ENCODE measurements around the gene HK3.

The HK3 gene

GRCh38 chr5:176833286-176833685 lies 65.9 kb downstream of the HK3 start:
- H3K4me1 ChIP-seq (ENCODE audit: control insufficient read depth in 1 of 2, insufficient read depth in 2 of 2, low read length in 2 of 2) = no peaks in the 10 kb centered on the region
- H3K23ac ChIP-seq (ENCODE audit: low read length) = no peak overlapping the region
- no peak overlapping the region for H3K4ac ChIP-seq (ENCODE audit: low read depth, low read length)
- no peak overlapping the region for H2BK5ac ChIP-seq (ENCODE audit: low read depth, low read length, poor library complexity)
- H2AFZ ChIP-seq (ENCODE audit: insufficient read depth, low read length, poor library complexity) = no peak overlapping the region
- H3K79me2 ChIP-seq (ENCODE audit: control insufficient read depth, insufficient read depth, low read length, poor library complexity) = no peaks in the 10 kb centered on the region
- H3K9me3 ChIP-seq (ENCODE audit: insufficient read depth, low read depth, low read length) = peaks cover 6% of the 10 kb centered on the region
- H4K12ac ChIP-seq (ENCODE audit: low read depth, low read length) = no peak overlapping the region
- H3K36me3 ChIP-seq (ENCODE audit: control insufficient read depth in 1 of 2, insufficient read depth in 2 of 2, low read length in 2 of 2) = no peaks in the 10 kb centered on the region
- DNase-seq = no peak
- H3K9ac ChIP-seq (ENCODE audit: low read length) = no peak overlapping the region
- H3K4me3 ChIP-seq (ENCODE audit: low read depth, low read length) = no peak overlapping the region
- H3K27ac ChIP-seq (ENCODE audit: low read depth, low read length) = no peak overlapping the region
- no peaks in the 10 kb centered on the region for H3K27me3 ChIP-seq (ENCODE audit: insufficient read depth, low read length)
- no peak overlapping the region for H3K18ac ChIP-seq (ENCODE audit: low read length)
- no peak overlapping the region for H4K91ac ChIP-seq (ENCODE audit: low read depth, low read length)
- H2BK120ac ChIP-seq (ENCODE audit: insufficient read depth, low read length, poor library complexity) = no peak overlapping the region
- no peak overlapping the region for H2BK12ac ChIP-seq (ENCODE audit: low read length)
- no peaks in the 10 kb centered on the region for H3K79me1 ChIP-seq (ENCODE audit: low read length)
- WGBS (ENCODE audit: extremely low coverage, insufficient coverage, insufficient read length) = no CpG with 5 or more reads among the region's 4 CpGs
- H3K14ac ChIP-seq (ENCODE audit: low read length) = no peak overlapping the region
- H3K4me2 ChIP-seq (ENCODE audit: low read length) = no peak overlapping the region
- no peak overlapping the region for H4K8ac ChIP-seq (ENCODE audit: low read depth, low read length)
- H2AK5ac ChIP-seq (ENCODE audit: low read length) = no peak overlapping the region

DNA sequence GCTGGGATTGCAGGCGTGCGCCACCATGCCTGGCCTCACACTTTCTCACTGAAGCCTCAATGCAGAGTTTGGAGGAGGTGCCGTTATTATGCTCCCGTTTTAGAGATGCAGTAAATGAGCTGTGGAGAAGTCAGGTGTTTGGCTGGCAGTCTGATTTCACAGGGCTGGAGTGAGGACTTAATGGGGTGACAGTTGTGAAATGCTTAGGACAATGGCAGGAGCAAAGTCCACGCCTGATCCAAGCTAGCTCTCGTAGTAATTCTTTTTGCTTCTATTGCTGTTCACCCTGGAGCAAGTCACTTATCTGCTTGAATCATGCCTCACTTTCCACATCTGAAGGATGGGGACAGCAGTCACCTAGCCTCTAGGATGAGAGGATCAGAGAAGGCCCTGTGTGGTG lies 67.0 kb downstream of the HK3 start:
- H4K91ac ChIP-seq (ENCODE audit: low read depth, low read length) = no peak overlapping the region
- no peak overlapping the region for H2BK120ac ChIP-seq (ENCODE audit: insufficient read depth, low read length, poor library complexity)
- no peak overlapping the region for H3K14ac ChIP-seq (ENCODE audit: low read length)
- H3K18ac ChIP-seq (ENCODE audit: low read length) = no peak overlapping the region
- H2AK5ac ChIP-seq (ENCODE audit: low read length) = no peak overlapping the region
- no peaks in the 10 kb centered on the region for H3K27me3 ChIP-seq (ENCODE audit: insufficient read depth, low read length)
- H3K9ac ChIP-seq (ENCODE audit: low read length) = no peak overlapping the region
- no peak overlapping the region for H2AFZ ChIP-seq (ENCODE audit: insufficient read depth, low read length, poor library complexity)
- H2BK5ac ChIP-seq (ENCODE audit: low read depth, low read length, poor library complexity) = no peak overlapping the region
- no peaks in the 10 kb centered on the region for H3K4me1 ChIP-seq (ENCODE audit: control insufficient read depth in 1 of 2, insufficient read depth in 2 of 2, low read length in 2 of 2)
- DNase-seq = no peak
- H3K9me3 ChIP-seq (ENCODE audit: insufficient read depth, low read depth, low read length) = peaks cover 6% of the 10 kb centered on the region
- no peak overlapping the region for H4K12ac ChIP-seq (ENCODE audit: low read depth, low read length)
- H4K8ac ChIP-seq (ENCODE audit: low read depth, low read length) = no peak overlapping the region
- no peak overlapping the region for H3K23ac ChIP-seq (ENCODE audit: low read length)
- H3K4me2 ChIP-seq (ENCODE audit: low read length) = no peak overlapping the region
- no peak overlapping the region for H2BK12ac ChIP-seq (ENCODE audit: low read length)
- H3K79me1 ChIP-seq (ENCODE audit: low read length) = no peaks in the 10 kb centered on the region
- H3K4me3 ChIP-seq (ENCODE audit: low read depth, low read length) = no peak overlapping the region
- no peaks in the 10 kb centered on the region for H3K79me2 ChIP-seq (ENCODE audit: control insufficient read depth, insufficient read depth, low read length, poor library complexity)
- H3K36me3 ChIP-seq (ENCODE audit: control insufficient read depth in 1 of 2, insufficient read depth in 2 of 2, low read length in 2 of 2) = no peaks in the 10 kb centered on the region
- no peak overlapping the region for H3K4ac ChIP-seq (ENCODE audit: low read depth, low read length)
- H3K27ac ChIP-seq (ENCODE audit: low read depth, low read length) = no peak overlapping the region
- no CpG with 5 or more reads among the region's 6 CpGs for WGBS (ENCODE audit: extremely low coverage, insufficient coverage, insufficient read length)

- Histone ChIP-seq H3K23ac (ENCODE audit: low read length) (no peak overlapping the region), H3K4me3 (ENCODE audit: low read depth, low read length) (no peak overlapping the region), H3K27ac (ENCODE audit: low read depth, low read length) (no peak overlapping the region), H2AFZ (ENCODE audit: insufficient read depth, low read length, poor library complexity) (no peak overlapping the region), H2AK5ac (ENCODE audit: low read length) (no peak overlapping the region), H4K91ac (ENCODE audit: low read depth, low read length) (no peak overlapping the region), H3K4me2 (ENCODE audit: low read length) (no peak overlapping the region), H4K12ac (ENCODE audit: low read depth, low read length) (no peak overlapping the region), H3K79me2 (ENCODE audit: control insufficient read depth, insufficient read depth, low read length, poor library complexity) (no peaks in the 10 kb centered on the region), H2BK5ac (ENCODE audit: low read depth, low read length, poor library complexity) (no peak overlapping the region), H4K8ac (ENCODE audit: low read depth, low read length) (no peak overlapping the region), H3K4me1 (ENCODE audit: control insufficient read depth in 1 of 2, insufficient read depth in 2 of 2, low read length in 2 of 2) (no peaks in the 10 kb centered on the region), H2BK12ac (ENCODE audit: low read length) (no peak overlapping the region), H2BK120ac (ENCODE audit: insufficient read depth, low read length, poor library complexity) (no peak overlapping the region), H3K36me3 (ENCODE audit: control insufficient read depth in 1 of 2, insufficient read depth in 2 of 2, low read length in 2 of 2) (no peaks in the 10 kb centered on the region), H3K9ac (ENCODE audit: low read length) (no peak overlapping the region), H3K4ac (ENCODE audit: low read depth, low read length) (no peak overlapping the region), H3K9me3 (ENCODE audit: insufficient read depth, low read depth, low read length) (peaks cover 6% of the 10 kb centered on the region), H3K79me1 (ENCODE audit: low read length) (no peaks in the 10 kb centered on the region), H3K18ac (ENCODE audit: low read length) (no peak overlapping the region), H3K14ac (ENCODE audit: low read length) (no peak overlapping the region), H3K27me3 (ENCODE audit: insufficient read depth, low read length) (no peaks in the 10 kb centered on the region)
- WGBS (ENCODE audit: extremely low coverage, insufficient coverage, insufficient read length) = no CpG with 5 or more reads among the region's 8 CpGs
- DNase-seq = no peak
Observed at GRCh38 chr5:176831425-176831824, 67.7 kb downstream of the HK3 start.

GRCh38 chr5:176830995-176831423 lies 68.1 kb downstream of the HK3 start:
- H4K12ac ChIP-seq (ENCODE audit: low read depth, low read length) = no peak overlapping the region
- no peak for DNase-seq
- no CpG with 5 or more reads among the region's 9 CpGs for WGBS (ENCODE audit: extremely low coverage, insufficient coverage, insufficient read length)

More at GRCh38 chr5:176830995-176831423, 68.1 kb downstream of the HK3 start:
- Histone ChIP-seq H2AK5ac (ENCODE audit: low read length) (no peak overlapping the region), H3K14ac (ENCODE audit: low read length) (no peak overlapping the region), H3K23ac (ENCODE audit: low read length) (no peak overlapping the region), H2BK120ac (ENCODE audit: insufficient read depth, low read length, poor library complexity) (no peak overlapping the region), H3K4me1 (ENCODE audit: control insufficient read depth in 1 of 2, insufficient read depth in 2 of 2, low read length in 2 of 2) (no peaks in the 10 kb centered on the region), H2BK12ac (ENCODE audit: low read length) (no peak overlapping the region), H3K4me3 (ENCODE audit: low read depth, low read length) (peak overlapping the region; percentile 8), H3K79me1 (ENCODE audit: low read length) (no peaks in the 10 kb centered on the region), H3K27me3 (ENCODE audit: insufficient read depth, low read length) (no peaks in the 10 kb centered on the region), H3K4me2 (ENCODE audit: low read length) (no peak overlapping the region), H3K9ac (ENCODE audit: low read length) (no peak overlapping the region), H3K9me3 (ENCODE audit: insufficient read depth, low read depth, low read length) (peaks cover 6% of the 10 kb centered on the region), H3K4ac (ENCODE audit: low read depth, low read length) (no peak overlapping the region), H3K36me3 (ENCODE audit: control insufficient read depth in 1 of 2, insufficient read depth in 2 of 2, low read length in 2 of 2) (no peaks in the 10 kb centered on the region), H3K79me2 (ENCODE audit: control insufficient read depth, insufficient read depth, low read length, poor library complexity) (no peaks in the 10 kb centered on the region), H2BK5ac (ENCODE audit: low read depth, low read length, poor library complexity) (no peak overlapping the region), H3K27ac (ENCODE audit: low read depth, low read length) (no peak overlapping the region), H3K18ac (ENCODE audit: low read length) (no peak overlapping the region), H2AFZ (ENCODE audit: insufficient read depth, low read length, poor library complexity) (no peak overlapping the region), H4K91ac (ENCODE audit: low read depth, low read length) (no peak overlapping the region), H4K8ac (ENCODE audit: low read depth, low read length) (no peak overlapping the region)

Measured in trophoblast cell (in vitro differentiated cells and primary cell).